ENCODE results near the gene RBMS2. TPM values are rescaled to one million over a fixed set of nuclear protein-coding genes. Genes with fewer than 3 reads are reported as not detected.

Gene RBMS2
- total and polyA plus RNA-seq, 9 of the 15 experiments (the other 6 are each of a cell fraction or from before 2014, with no cell fraction given): 0.08 to 10.5 (median 0.31) TPM

DNA sequence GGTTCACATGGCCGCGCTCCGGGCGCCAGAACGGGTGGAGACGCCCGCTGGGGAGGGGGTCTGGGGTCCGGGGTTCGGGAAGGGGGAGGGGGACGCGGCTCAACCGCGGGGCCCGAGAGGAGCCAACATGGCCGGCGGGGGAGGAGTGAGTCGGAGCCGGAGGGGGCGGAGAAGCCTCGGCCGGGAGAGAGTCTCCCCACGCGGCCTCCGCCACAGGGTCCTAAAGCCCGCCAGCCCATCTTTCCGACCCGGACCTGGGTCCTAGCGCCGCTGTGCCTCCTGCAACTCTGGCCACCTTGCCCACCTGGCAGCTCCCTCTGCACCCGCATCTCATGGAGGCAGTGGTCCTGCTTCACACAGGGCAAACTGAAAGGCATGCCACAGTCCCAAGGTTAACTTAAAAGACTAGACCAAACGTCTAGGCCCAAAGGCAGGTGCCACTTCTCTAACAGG lies 108.6 kb downstream of the RBMS2 start, which contains the start of gene BAZ2A (continued):
- no peak for TF ChIP-seq ZNF407 (IDR thresholded peaks at IDR 0.05; ENCODE audit: low read depth)
- TF ChIP-seq ZFP30 (CRISPR knock-in tag; IDR thresholded peaks at IDR 0.05; ENCODE audit: borderline replicate concordance): no peak

All from K562 (cell line).